ENCODE results near the gene VPS29. TPM values are rescaled to one million over a fixed set of nuclear protein-coding genes. Genes with fewer than 3 reads are reported as not detected.

The VPS29 gene
- total RNA-seq, 2 experiments from 2014 or later: 80.3 to 162 TPM

DNA sequence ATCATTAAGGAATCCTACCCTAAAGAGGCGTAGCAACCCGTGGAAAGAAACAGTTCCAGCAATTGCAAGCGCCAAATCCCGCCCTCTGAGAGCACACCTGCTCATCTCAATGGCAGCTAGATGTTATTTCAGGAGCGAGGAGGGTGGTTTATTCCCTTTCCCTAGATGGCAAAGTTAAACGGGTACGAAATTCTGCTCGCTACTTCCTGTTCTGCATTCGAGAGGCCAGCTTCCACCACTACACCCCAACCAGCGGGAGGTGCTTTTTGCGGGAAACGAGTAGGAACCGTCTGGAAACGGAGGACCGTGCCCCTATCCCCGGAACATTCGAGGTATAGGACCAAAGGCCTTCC, 536 bp downstream of the VPS29 start:
- BruUV-seq (replicated peaks): no TSS peak

DNA sequence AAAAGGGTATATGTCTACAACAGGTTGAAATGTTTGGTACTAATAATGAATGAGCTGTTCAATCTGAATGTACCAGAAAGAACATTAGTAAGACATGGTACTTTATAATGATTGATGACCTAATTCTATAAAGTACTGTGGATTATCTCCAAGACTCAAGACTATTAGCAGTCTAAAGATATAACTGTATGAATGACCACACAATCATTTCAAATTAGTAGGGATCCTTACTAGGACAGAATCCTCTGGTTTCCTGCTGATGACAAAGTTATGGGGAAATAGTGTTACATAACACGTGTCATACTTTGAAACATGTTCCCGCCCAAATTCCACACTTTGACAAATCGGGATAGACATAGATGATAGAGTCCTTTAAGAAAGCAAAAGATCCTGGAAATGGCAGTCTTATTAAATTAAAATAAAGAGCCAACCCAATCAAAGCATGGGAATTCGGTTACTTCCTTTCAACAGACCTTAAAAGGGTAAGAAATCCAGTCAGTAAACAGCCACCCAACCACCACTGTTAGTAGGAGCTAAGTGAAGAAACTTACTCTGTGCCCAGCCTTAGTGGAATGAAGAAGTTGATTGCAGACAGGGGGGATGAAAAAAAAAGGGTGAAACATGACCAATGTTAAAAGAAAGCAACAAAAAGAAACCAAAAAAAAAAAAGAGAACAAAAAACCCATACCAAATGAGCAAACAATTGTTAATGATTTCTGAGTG, 2.8 kb downstream of the VPS29 start:
- H3K36me3 ChIP-seq (ENCODE audit: insufficient read depth, low read length): peaks cover 53% of the 10 kb centered on the region
- no peak for DNase-seq (ENCODE audit: low spot score)
- ChIA-PET POLR2A (interaction anchor here (0.7 to 2.3 kb wide), 4 partner anchors 10 to 1778 kb away, joined by 3 to 11 read pairs (median 4); partner anchors contain the start of genes FAM216A and GPN3), CTCF (ENCODE audit: unreplicated experiment) (no interaction called here)
- no peak for TF ChIP-seq EZH2phosphoT487 (IDR thresholded peaks at IDR 0.05; ENCODE audit: borderline replicate concordance, low read depth, low read length)
- TF ChIP-seq, protein P1, sequence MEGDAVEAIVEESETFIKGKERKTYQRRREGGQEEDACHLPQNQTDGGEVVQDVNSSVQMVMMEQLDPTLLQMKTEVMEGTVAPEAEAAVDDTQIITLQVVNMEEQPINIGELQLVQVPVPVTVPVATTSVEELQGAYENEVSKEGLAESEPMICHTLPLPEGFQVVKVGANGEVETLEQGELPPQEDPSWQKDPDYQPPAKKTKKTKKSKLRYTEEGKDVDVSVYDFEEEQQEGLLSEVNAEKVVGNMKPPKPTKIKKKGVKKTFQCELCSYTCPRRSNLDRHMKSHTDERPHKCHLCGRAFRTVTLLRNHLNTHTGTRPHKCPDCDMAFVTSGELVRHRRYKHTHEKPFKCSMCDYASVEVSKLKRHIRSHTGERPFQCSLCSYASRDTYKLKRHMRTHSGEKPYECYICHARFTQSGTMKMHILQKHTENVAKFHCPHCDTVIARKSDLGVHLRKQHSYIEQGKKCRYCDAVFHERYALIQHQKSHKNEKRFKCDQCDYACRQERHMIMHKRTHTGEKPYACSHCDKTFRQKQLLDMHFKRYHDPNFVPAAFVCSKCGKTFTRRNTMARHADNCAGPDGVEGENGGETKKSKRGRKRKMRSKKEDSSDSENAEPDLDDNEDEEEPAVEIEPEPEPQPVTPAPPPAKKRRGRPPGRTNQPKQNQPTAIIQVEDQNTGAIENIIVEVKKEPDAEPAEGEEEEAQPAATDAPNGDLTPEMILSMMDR (conservative IDR thresholded peaks at IDR 0.05; ENCODE audit: low read length): no peak
- peaks cover 6% of the 10 kb centered on the region; the same call in 1 of the 2 replicates for H4K20me1 ChIP-seq (ENCODE audit: insufficient read depth, low read length)
- intact Hi-C loops (cut with micrococcal nuclease; ENCODE audit: unreplicated experiment): no loop called here
- no peaks in the 10 kb centered on the region for H3K9me2 ChIP-seq (ENCODE audit: insufficient read depth, low read length)
- BruUV-seq (replicated peaks): no TSS peak
- H3K27ac ChIP-seq (ENCODE audit: low read depth, low read length, poor library complexity, severe bottlenecking): no peak overlapping the region
- H3K9me3 ChIP-seq (ENCODE audit: low read length): no peaks in the 10 kb centered on the region
- H3K4me2 ChIP-seq (ENCODE audit: low read length): peak overlapping the region; percentile 67
- H3K79me2 ChIP-seq (ENCODE audit: insufficient read depth, low read depth, low read length): peaks cover 53% of the 10 kb centered on the region
- peak overlapping the region; percentile 1 for H3K4me3 ChIP-seq (ENCODE audit: low read depth, low read length, poor library complexity, severe bottlenecking)
- peaks cover 29% of the 10 kb centered on the region for H3K4me1 ChIP-seq (ENCODE audit: insufficient read depth, low read length, poor library complexity, severe bottlenecking)
- H2AFZ ChIP-seq (ENCODE audit: low read length): no peak overlapping the region

More for the DNA sequence above, 536 bp downstream of the VPS29 start:
- ChIA-PET CTCF (ENCODE audit: unreplicated experiment) (no interaction called here), POLR2A (interaction anchor here (1.0 to 2.3 kb wide), 4 partner anchors 33 to 51 kb away, joined by 3 to 11 read pairs (median 8); partner anchors contain the start of genes ARPC3, FAM216A and GPN3)
- TF ChIP-seq, protein P1 (conservative IDR thresholded peaks at IDR 0.05; ENCODE audit: low read length): 0 out of 2 replicates have a peak, but pooled peaks have one; percentile 22
- no peak for TF ChIP-seq EZH2phosphoT487 (IDR thresholded peaks at IDR 0.05; ENCODE audit: borderline replicate concordance, low read depth, low read length)
- Histone ChIP-seq H3K4me1 (ENCODE audit: insufficient read depth, low read length, poor library complexity, severe bottlenecking) (peaks cover 29% of the 10 kb centered on the region), H3K9me2 (ENCODE audit: insufficient read depth, low read length) (no peaks in the 10 kb centered on the region), H3K27ac (ENCODE audit: low read depth, low read length, poor library complexity, severe bottlenecking) (peak overlapping the region; percentile 72), H4K20me1 (ENCODE audit: insufficient read depth, low read length) (peaks cover 2% of the 10 kb centered on the region; the same call in 1 of the 2 replicates), H3K9me3 (ENCODE audit: low read length) (no peaks in the 10 kb centered on the region), H3K4me3 (ENCODE audit: low read depth, low read length, poor library complexity, severe bottlenecking) (peak overlapping the region; percentile 93), H3K36me3 (ENCODE audit: insufficient read depth, low read length) (peaks cover 31% of the 10 kb centered on the region), H3K4me2 (ENCODE audit: low read length) (peak overlapping the region; percentile 67), H3K79me2 (ENCODE audit: insufficient read depth, low read depth, low read length) (peaks cover 50% of the 10 kb centered on the region), H2AFZ (ENCODE audit: low read length) (peak overlapping the region; percentile 19; the same call in 1 of the 2 replicates)
- peak; percentile 46 for DNase-seq (ENCODE audit: low spot score)
- intact Hi-C loops (cut with micrococcal nuclease; ENCODE audit: unreplicated experiment): no loop called here

DNA sequence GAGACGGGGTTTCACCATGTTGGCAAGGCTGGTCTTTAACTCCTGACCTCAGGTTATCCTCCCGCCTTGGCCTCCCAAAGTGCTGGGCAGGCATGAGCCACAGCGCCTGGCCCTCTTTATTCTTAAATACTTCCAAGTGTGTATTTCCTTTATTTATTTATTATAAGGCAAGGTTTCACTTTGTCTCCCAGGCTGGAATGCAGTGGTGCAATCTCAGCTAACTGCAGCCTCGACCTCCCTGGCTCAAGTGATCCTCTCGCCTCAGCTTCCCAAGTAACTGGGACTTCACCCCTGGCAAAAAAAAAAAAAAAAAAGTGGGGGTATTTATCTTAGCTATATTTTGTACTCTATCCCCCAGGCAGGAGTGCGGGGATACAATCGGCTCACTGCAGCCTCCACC, 26.5 kb downstream of the VPS29 start:
- Histone ChIP-seq H3K79me2 (ENCODE audit: insufficient read depth, low read depth, low read length) (peaks cover 26% of the 10 kb centered on the region), H3K4me3 (ENCODE audit: low read depth, low read length, poor library complexity, severe bottlenecking) (no peak overlapping the region), H3K4me1 (ENCODE audit: insufficient read depth, low read length, poor library complexity, severe bottlenecking) (peaks cover 10% of the 10 kb centered on the region), H3K9me2 (ENCODE audit: insufficient read depth, low read length) (no peaks in the 10 kb centered on the region), H4K20me1 (ENCODE audit: insufficient read depth, low read length) (no peaks in the 10 kb centered on the region), H3K4me2 (ENCODE audit: low read length) (no peak overlapping the region), H3K36me3 (ENCODE audit: insufficient read depth, low read length) (peaks cover 73% of the 10 kb centered on the region), H3K9me3 (ENCODE audit: low read length) (no peaks in the 10 kb centered on the region), H2AFZ (ENCODE audit: low read length) (no peak overlapping the region), H3K27ac (ENCODE audit: low read depth, low read length, poor library complexity, severe bottlenecking) (no peak overlapping the region)
- CTCF ChIA-PET (ENCODE audit: unreplicated experiment): no interaction called here
- no TSS peak for BruUV-seq (replicated peaks)
- intact Hi-C loops (cut with micrococcal nuclease; ENCODE audit: unreplicated experiment): no loop called here
- POLR2A ChIA-PET: interaction anchor here (0.7 kb wide), 1 partner anchor 636 kb away, joined by 3 read pairs; no protein-coding TSS in a partner anchor
- TF ChIP-seq, protein P1 (conservative IDR thresholded peaks at IDR 0.05; ENCODE audit: low read length): no peak
- no peak for TF ChIP-seq EZH2phosphoT487 (IDR thresholded peaks at IDR 0.05; ENCODE audit: borderline replicate concordance, low read depth, low read length)
- no peak for DNase-seq (ENCODE audit: low spot score)

All from OCI-LY7 (cell line).